OCI-LY1 (cell line): ENCODE measurements around the gene PRPF19.

Experiments
- EZH2 ChIP-seq: fragments of 200-600 bp; sonication (generic), shearing (Covaris generic); IDR thresholded peaks from 2 replicates; pipeline ENCODE4 v1.8.0; 2017; ENCODE audit warnings: borderline replicate concordance, mixed run types, mild to moderate bottlenecking, antibody characterized with exemption, low read length, moderate library complexity, mixed read lengths
- TF ChIP-seq, protein P1 (sequence below): fragments of 200-600 bp; sonication (generic), shearing (Covaris generic); IDR thresholded peaks from 2 replicates; pipeline ENCODE4 v1.5.1; 2017; ENCODE audit warnings: mild to moderate bottlenecking, antibody characterized with exemption, low read length, moderate library complexity, mixed read lengths

DNA sequence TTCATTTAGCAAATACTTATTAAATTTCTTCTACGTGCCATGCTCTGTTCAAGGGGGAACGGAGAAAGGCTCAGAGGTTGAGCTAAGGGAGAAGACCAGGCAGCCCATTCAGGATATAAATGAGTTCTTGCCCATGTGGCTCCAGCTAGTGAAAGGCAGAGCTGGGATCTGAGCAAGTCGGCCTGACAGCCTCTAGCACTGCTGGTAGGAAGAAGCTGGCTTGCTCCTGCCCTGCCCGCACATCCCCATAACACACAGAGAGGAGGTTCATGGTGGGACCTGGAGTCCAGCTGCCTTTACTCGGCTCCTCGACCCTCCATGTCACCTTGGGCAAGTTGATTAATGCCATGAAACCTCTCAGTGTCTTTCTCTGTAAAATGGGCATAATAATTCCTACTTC is 43.6 kb upstream of the PRPF19 start:
- TF ChIP-seq, protein P1, sequence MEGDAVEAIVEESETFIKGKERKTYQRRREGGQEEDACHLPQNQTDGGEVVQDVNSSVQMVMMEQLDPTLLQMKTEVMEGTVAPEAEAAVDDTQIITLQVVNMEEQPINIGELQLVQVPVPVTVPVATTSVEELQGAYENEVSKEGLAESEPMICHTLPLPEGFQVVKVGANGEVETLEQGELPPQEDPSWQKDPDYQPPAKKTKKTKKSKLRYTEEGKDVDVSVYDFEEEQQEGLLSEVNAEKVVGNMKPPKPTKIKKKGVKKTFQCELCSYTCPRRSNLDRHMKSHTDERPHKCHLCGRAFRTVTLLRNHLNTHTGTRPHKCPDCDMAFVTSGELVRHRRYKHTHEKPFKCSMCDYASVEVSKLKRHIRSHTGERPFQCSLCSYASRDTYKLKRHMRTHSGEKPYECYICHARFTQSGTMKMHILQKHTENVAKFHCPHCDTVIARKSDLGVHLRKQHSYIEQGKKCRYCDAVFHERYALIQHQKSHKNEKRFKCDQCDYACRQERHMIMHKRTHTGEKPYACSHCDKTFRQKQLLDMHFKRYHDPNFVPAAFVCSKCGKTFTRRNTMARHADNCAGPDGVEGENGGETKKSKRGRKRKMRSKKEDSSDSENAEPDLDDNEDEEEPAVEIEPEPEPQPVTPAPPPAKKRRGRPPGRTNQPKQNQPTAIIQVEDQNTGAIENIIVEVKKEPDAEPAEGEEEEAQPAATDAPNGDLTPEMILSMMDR: no peak
- no peak for TF ChIP-seq EZH2
